Sciatic nerve (tissue), 2 donors: ENCODE data around the gene ACIN1. TPM values are rescaled to one million over a fixed set of nuclear protein-coding genes. Genes with fewer than 3 reads are reported as not detected.

ENCODE experiments used
- ATAC-seq: fragments of 200-7000 bp; cut with Tn5 transposase; one replicate; pipeline ENCODE4 v1.9.1; 2020; ENCODE audit warnings: mild to moderate bottlenecking, moderate library complexity
- DNase-seq: peaks from one replicate; pipeline ENCODE4 v3.0.0-alpha.2; 2020; ENCODE audit warnings: low spot score
- intact Hi-C: fragments of 100-400 bp; cut with DNase I; formaldehyde crosslinking; loops from one replicate; pipeline ENCODE4 v1.14.2; 2022
- total RNA-seq: library from RNA; stranded (reverse); fragmentation: NEBNext Ultra II Directional; extraction: Animal tissue kit (Norgen Biotek cat#: 25700); gene quantifications from one replicate; pipeline ENCODE4 v1.2.1, GENCODE V29; 2021
- donor health status: DM: no; HTN: no; CAD: no.
- donor health status: DM: no; HTN: no; CAD: no.

The ACIN1 gene
- total RNA-seq, 1 donor from 2014 or later = 166 TPM

GRCh38 chr14:23054000-23054811 is 40.7 kb downstream of the ACIN1 start:
- DNase-seq = no peak
- intact Hi-C loops = no loop called here
- ATAC-seq = no peak

DNA sequence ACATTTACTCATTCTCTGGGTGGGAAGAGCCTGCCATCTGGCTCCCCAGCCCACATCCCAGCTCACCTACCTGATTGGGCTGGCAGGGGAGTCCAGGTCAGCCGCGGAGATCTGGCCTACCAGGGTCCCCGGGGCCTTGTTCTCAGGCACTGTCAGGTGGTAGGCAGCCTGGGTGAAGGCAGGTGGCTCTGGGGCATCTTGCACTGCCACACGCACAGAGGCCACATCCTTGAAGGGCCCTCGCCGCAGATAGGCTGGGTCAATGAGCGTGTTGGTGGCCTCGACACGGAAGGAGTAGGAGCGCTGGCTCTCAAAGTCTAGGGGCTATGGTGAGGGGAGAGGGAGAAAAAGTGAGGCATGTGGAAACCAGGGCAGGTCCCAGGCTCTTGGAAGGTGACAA is 41.5 kb downstream of the ACIN1 start:
- intact Hi-C loops = no loop called here
- ATAC-seq = no peak
- no peak for DNase-seq

GRCh38 chr14:23052671-23053070 is 42.3 kb downstream of the ACIN1 start:
- DNase-seq (no peak), ATAC-seq (no peak)
- intact Hi-C loops = no loop called here

- ATAC-seq = no peak
- intact Hi-C loops = no loop called here
- no peak for DNase-seq
Measured at GRCh38 chr14:23052182-23052623, 42.7 kb downstream of the ACIN1 start.

- ATAC-seq = no peak
- intact Hi-C loops = no loop called here
- no peak for DNase-seq
Measured at GRCh38 chr14:23051141-23052057, 43.5 kb downstream of the ACIN1 start.

GRCh38 chr14:23049011-23049410 is 45.9 kb downstream of the ACIN1 start:
- intact Hi-C loops = no loop called here
- DNase-seq = no peak

DNA sequence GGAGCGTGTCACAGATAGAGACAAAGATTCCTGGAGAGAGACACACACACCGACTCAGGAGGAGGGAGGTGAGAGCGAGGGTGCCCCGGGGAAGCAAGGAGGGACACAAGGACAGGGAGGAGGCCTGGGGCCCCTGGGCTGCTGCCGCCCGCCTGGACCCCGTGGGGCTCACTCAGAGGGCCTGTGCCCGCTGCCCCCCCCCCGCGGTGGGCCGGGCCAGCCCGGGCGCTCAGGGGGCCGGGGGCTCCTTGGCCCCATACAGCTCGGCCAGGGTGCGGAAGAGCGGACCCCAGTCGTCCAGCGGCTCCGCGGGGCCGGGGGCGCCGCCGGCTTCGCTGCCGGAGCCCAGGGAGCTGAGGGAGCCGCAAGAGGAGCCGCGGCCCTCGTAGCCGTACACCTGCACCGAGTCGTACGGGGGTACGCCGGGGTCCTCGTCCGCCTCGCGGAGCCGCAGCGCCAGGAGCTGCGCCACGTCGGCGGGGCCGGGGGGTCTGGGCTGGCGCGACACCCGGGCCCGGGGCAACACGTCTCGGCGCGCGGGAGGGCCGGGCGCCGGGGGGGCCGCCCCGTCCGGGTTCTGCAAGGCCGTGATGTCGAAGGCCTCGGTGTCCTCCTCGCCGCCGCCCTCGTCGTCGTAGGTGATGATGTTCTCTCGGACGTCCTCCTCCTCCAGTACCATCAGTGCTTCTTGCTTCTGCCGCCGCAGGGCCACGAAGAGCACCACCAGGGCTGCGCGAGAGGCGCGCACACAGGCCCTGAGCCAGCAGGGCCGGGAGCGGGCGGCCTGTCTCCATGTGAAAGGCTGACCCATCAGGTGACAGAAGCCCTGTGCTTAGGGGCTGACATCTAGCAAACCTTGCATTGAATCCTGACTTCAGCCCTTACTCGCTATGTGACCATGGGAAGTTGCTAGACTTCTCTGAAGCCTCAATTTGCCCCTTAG is 46.9 kb downstream of the ACIN1 start:
- ATAC-seq (no peak), DNase-seq (no peak)
- intact Hi-C loops = no loop called here

More at GRCh38 chr14:23049011-23049410, 45.9 kb downstream of the ACIN1 start:
- ATAC-seq = no peak

GRCh38 chr14:23047034-23047634 is 47.8 kb downstream of the ACIN1 start:
- intact Hi-C loops = no loop called here
- ATAC-seq (no peak), DNase-seq (no peak)

GRCh38 chr14:23045419-23046357 is 49.2 kb downstream of the ACIN1 start:
- no peak for ATAC-seq

GRCh38 chr14:23044840-23045239 is 50.1 kb downstream of the ACIN1 start:
- no peak for DNase-seq
- ATAC-seq = no peak
- intact Hi-C loops = no loop called here

More at GRCh38 chr14:23045419-23046357, 49.2 kb downstream of the ACIN1 start:
- no peak for DNase-seq
- intact Hi-C loops = no loop called here

DNA sequence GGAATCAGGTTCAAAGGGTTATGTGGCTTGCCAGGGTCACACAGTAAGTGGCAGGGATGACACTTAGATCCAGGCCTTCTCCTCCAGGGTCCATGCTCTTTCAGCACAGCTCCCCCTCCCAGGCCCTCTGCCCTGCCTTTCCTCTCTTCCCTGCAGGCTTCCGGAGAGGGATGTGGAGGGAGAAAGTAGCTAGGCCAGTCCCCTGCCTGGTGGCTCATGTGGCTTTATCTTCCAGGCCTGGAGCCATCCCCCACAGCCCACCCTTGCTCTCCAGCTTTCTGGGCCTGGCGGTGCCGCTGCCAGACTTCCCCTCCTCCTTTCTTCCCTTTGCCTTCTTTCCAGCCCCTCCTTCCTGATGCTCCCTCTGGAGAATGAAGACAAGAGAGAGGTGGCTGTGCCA is 51.2 kb downstream of the ACIN1 start:
- ATAC-seq = no peak
- intact Hi-C loops = no loop called here
- no peak for DNase-seq

DNA sequence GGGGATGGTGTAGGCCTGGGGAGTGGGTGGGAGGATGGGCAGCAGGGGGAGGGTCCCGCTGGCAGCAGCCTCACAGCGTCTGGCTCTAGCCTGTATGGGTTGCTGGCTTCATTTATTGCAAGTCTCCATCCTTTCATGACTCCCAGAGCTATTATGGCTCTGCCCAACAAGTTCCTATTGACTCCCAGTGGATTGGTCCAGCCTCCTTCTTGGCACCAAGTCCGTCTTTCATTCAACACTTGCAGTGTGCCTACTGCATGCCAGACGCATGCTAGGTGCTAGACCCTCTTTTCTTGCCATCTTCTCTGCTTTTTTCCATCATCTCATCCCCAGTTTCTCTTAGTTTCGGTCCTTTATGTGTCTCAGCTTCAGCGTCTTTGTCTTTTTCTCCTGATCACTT is 51.8 kb downstream of the ACIN1 start:
- ATAC-seq = no peak

GRCh38 chr14:23042162-23042965 is 52.6 kb downstream of the ACIN1 start, which contains the start of gene PSMB11:
Gene PSMB11, plus strand, starts transcription at chr14:23042212. Its CDS starts 14 bp downstream, at chr14:23042226.
- DNase-seq (no peak), ATAC-seq (no peak)
- intact Hi-C loops = no loop called here

More for the DNA sequence above, 51.8 kb downstream of the ACIN1 start:
- intact Hi-C loops = no loop called here
- DNase-seq = no peak

GRCh38 chr14:23041729-23042128 is 53.2 kb downstream of the ACIN1 start:
- intact Hi-C loops = no loop called here
- ATAC-seq = no peak
- DNase-seq = no peak

DNA sequence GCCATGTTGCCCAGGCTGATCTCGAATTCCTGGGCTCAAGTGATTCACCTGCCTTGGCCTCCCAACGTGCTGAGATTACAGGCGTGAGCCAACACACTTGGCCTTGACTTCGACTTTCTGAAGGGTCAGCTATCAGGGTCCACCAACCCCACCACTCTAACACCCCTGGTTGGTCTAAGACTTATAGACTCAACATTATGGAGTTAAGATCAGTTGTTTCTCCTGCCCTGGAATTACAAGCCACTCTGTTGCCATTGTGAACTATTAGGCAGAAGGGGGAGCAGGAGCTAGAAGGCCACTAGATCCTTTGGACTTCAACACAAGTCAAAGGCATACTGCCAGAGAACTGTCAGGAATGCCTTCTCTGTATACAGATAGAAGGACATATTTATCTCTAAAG is 54.8 kb downstream of the ACIN1 start:
- DNase-seq = no peak
- intact Hi-C loops = no loop called here
- ATAC-seq = no peak

- no peak for ATAC-seq
- intact Hi-C loops = no loop called here
- DNase-seq = no peak
Measured at GRCh38 chr14:23035303-23036144, 59.4 kb downstream of the ACIN1 start.
